UCSD-AML1 (cell line): ENCODE results near the gene KSR2.

ENCODE experiments used
- DNase-seq: peaks from one replicate; lab custom pipeline; 2025; ENCODE audit not compliant: unreplicated experiment; lab: John Stamatoyannopoulos, UW

The KSR2 gene

GRCh38 chr12:117427211-117427610 lies 541.6 kb downstream of the KSR2 start:
- DNase-seq: no peak

GRCh38 chr12:117421987-117422386 lies 546.8 kb downstream of the KSR2 start:
- DNase-seq: no peak

DNA sequence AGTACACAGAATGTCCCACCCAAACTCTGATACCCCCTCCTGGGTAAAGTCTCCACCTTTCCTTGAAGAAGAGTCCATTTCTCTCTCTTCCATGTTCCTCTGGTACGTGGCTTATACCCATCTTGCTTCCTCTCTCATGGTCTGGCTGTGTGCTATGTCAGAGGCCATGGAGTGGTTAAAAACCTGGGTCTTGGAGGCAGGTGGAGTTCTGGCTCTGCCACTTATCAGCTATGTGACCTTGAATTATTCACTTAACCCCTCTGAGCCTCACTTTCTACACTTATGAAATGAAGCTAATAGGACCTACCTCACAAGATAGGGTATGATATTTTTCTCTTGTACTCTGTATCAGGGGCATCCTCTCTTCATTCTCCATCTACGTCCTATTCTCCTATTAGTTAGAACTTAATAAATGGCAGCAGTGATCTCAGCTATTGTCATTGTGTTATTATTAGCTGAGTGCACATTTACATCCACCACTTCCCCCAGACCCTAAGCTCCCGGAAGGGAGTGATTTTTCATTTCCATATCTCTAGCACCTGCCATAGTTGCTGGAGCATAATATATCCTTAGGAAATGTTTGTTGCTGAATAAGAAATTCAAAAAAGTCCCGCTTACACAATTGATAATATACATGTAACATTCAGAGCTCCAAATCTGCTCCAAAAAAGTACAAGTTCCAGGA lies 547.6 kb downstream of the KSR2 start:
- DNase-seq: no peak

DNA sequence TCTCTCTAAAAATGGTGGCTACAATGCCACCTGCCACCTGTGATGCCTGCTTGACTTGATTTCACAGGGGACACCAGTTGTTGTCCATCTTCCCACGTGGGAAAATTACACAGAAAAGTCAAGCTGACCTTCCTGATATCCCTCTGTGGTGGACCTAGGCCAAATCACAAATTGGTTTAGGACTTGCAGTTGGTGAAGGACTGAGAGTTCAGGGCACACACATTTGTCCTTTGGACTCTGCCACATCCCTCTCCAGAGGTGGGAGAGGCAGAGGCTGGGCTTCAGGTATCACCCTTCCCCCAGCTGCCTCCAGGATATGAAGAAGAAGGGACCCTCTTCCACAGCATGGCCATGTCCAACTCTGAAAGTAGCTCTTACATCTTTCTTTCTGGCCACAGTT lies 551.8 kb downstream of the KSR2 start:
- no peak for DNase-seq

DNA sequence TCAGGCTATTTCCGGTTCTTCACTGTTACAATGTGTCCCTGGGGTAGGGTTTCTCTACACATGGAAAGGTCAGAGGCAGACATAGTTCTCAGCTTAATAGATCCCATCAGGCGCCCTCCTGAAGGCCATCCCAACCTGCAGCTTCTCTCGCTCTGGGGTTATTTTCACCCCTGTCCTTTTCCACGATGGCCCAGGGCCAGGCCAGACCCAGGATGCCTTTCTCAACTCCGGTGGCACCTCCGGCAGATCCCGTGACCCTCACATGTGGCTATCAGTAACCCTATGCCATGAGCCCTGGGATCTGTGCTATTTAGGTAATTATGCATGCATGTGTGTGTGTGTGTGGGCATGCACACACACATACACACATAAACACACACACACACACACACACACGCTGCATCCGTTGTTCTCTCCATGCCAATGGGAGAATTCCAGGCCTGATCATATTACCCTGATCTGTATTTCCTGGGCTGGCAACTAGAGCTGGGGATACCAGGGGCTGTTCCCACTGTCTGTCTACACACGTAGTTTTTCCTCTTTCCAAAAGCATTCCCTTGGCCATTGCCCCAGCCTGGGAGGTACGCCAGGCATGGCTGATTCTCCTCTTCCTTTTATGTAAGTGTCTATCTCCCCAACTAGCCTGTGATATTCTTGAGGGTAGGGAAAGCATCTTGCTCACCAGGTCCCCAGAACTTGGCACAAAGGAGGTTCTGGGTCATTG lies 556.2 kb downstream of the KSR2 start:
- no peak for DNase-seq

DNA sequence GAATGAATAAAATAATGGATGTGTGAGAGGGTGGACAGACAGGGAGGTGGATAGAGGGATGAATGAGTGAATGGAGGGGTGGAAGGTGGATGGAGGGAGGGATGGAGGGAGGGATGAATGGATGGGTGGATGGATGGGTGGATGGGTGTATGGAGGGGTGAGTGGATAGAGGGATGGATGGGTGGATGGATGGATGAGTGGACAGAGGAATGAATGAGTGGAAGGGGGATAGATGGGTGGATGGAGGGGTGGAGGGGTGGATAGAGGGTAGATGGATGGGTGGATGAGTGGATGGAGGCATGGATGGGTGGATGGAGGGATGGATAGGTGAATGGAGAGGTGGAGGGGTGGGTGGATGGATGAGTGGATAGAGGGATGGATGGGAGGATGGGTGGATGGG lies 559.5 kb downstream of the KSR2 start:
- no peak for DNase-seq

GRCh38 chr12:117408161-117408791 lies 560.5 kb downstream of the KSR2 start:
- no peak for DNase-seq

DNA sequence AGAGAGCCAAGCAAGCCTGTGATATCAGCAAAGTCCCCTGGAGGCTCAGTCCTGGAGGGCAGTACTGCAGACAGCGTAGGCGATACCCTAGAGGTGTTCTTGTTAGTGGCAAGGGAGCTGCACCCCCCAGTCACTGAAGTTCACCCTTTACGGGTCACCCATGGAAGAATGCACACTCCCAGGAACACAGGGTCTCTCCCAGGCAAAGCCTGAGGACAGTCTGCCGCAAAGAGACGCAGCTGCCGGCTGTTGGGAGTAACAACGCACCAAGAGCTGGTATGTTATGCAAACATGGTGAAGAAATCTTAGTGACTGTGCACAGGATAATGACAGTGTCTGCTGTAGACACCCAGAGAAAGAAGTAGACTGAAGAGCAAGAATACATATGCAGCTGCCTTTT lies 563.9 kb downstream of the KSR2 start:
- no peak for DNase-seq

DNA sequence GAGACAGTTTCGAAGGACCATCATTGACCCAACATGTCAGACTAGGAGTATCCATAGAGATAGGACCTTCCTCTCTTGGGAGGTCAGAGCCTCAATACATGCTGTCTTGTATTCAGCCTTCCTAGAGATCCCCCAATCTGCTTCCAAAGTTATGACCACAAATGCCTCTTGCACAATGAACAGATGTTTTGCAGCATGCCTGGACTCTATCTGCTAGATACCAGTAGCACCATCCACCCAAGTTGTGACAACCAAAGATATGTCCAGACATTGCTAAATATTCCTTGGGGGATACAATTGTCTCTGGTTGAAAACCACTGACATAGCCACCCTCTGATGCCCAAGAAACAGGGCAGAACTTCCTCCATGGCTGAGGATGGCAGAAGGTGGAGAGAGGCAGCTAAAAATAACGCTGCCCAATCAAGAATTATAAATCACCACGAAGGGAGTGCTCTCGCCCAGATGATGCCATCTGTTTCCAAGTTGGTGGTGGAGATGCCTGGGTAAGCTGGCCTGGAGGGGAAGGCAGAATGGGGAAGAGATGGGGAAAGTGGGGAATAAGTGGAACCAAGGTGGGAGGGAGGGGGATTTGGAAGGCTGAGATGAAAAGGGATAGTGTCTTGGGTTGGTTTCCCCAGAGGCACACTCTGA lies 564.5 kb downstream of the KSR2 start:
- DNase-seq: no peak

DNA sequence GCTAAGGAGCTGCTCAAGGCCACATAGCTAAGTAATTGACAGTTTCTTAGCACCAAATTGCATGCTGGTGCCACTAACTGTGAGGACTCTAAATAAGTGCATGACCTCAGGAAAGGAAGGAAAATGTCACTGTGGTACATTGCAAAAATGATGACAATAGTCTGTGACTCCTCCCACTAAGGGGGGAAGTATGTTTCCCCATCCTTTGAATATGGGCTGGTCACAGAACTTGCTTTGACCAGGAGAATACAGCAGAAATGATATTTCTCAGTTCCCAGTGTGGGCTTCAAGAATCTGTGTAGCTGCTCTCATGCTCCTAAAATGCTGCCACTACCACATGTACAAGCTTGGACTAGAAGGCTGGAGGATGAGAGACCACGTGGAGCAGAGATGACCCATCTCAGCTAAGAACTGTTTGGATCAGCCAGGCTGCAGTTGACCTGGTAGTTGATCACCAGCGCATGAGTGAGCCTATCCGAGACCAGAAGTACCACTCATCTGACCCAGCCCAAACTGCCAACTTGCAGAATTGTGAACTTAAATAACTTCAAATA lies 565.1 kb downstream of the KSR2 start:
- DNase-seq: no peak
